ENCODE data around the gene CTU2.

Gene CTU2

GRCh38 chr16:88715312-88716190, 9.2 kb downstream of the CTU2 start:
- DNase-seq = no peak

GRCh38 chr16:88716201-88716600, 9.9 kb downstream of the CTU2 start:
- no peak for DNase-seq

GRCh38 chr16:88716601-88717001, 10.3 kb downstream of the CTU2 start:
- no peak for DNase-seq

- no peak for DNase-seq
These were observed 11.9 kb downstream of the CTU2 start for GRCh38 chr16:88718178-88718577.

- DNase-seq = no peak
These were observed 13.1 kb downstream of the CTU2 start for GRCh38 chr16:88719267-88719932.

- DNase-seq = no peak
These were observed 13.6 kb downstream of the CTU2 start for GRCh38 chr16:88719933-88720296.

- DNase-seq = no peak
These were observed 14.2 kb downstream of the CTU2 start for GRCh38 chr16:88720396-88720970.

GRCh38 chr16:88721236-88721635, 14.9 kb downstream of the CTU2 start:
- DNase-seq = no peak

- no peak for DNase-seq
These were observed 15.8 kb downstream of the CTU2 start for GRCh38 chr16:88721815-88722755.

- DNase-seq = no peak
These were observed 16.6 kb downstream of the CTU2 start for GRCh38 chr16:88722784-88723506.

GRCh38 chr16:88723507-88723887, 17.2 kb downstream of the CTU2 start:
- DNase-seq = no peak

GRCh38 chr16:88723911-88724310, 17.6 kb downstream of the CTU2 start:
- DNase-seq = no peak

GRCh38 chr16:88724855-88725555, 18.7 kb downstream of the CTU2 start:
- no peak for DNase-seq

GRCh38 chr16:88725609-88726407, 19.5 kb downstream of the CTU2 start:
- no peak for DNase-seq

- no peak for DNase-seq
These were observed 20.1 kb downstream of the CTU2 start for GRCh38 chr16:88726408-88726749.

- DNase-seq = no peak
These were observed 20.7 kb downstream of the CTU2 start for GRCh38 chr16:88726981-88727380.

GRCh38 chr16:88727871-88728270, 21.6 kb downstream of the CTU2 start:
- no peak for DNase-seq

- no peak for DNase-seq
These were observed 24.6 kb downstream of the CTU2 start for GRCh38 chr16:88730632-88731607.

- DNase-seq = no peak
These were observed 25.4 kb downstream of the CTU2 start for GRCh38 chr16:88731699-88732098.

Data from effector CD4-positive, alpha-beta T cell (primary cell).